ENCODE data around the gene SPIB. TPM values are rescaled to one million over a fixed set of nuclear protein-coding genes. Genes with fewer than 3 reads are reported as not detected.

The SPIB gene
- total RNA-seq, 1 donor from 2014 or later = 1.3 TPM

- Mint-ChIP-seq H3K27ac (peak overlapping the region; percentile 59), H3K27me3 (ENCODE audit: insufficient read depth) (no peaks in the 10 kb centered on the region), H3K36me3 (ENCODE audit: low read depth) (peaks cover 13% of the 10 kb centered on the region), H3K9me3 (no peaks in the 10 kb centered on the region), H3K4me3 (peak overlapping the region; percentile 91), H3K4me1 (ENCODE audit: low read depth) (peaks cover 20% of the 10 kb centered on the region)
- intact Hi-C loops (cut with micrococcal nuclease) = loop anchor here (1.0 to 5.0 kb wide), 4 partner anchors 34 to 181 kb away; partner anchors contain the start of gene JOSD2
- DNase-seq (ENCODE audit: low spot score) = no peak
Observed at GRCh38 chr19:50476907-50477238, 58.1 kb downstream of the SPIB start.

GRCh38 chr19:50477751-50478515 lies 59.2 kb downstream of the SPIB start:
- no peak for DNase-seq (ENCODE audit: low spot score)
- H3K27ac Mint-ChIP-seq = peak overlapping the region; percentile 34
- H3K4me3 Mint-ChIP-seq = peak overlapping the region; percentile 91
- intact Hi-C loops (cut with micrococcal nuclease) = loop anchor here (5.0 kb wide), 1 partner anchor 121 kb away; no protein-coding TSS in a partner anchor
- peaks cover 16% of the 10 kb centered on the region for H3K36me3 Mint-ChIP-seq (ENCODE audit: low read depth)
- no peaks in the 10 kb centered on the region for H3K27me3 Mint-ChIP-seq (ENCODE audit: insufficient read depth)
- no peaks in the 10 kb centered on the region for H3K9me3 Mint-ChIP-seq
- H3K4me1 Mint-ChIP-seq (ENCODE audit: low read depth) = peaks cover 20% of the 10 kb centered on the region

GRCh38 chr19:50478901-50479715 lies 60.4 kb downstream of the SPIB start:
- Mint-ChIP-seq H3K36me3 (ENCODE audit: low read depth) (peaks cover 21% of the 10 kb centered on the region), H3K27ac (no peak overlapping the region), H3K4me3 (peak overlapping the region; percentile 39), H3K4me1 (ENCODE audit: low read depth) (peaks cover 20% of the 10 kb centered on the region), H3K9me3 (no peaks in the 10 kb centered on the region), H3K27me3 (ENCODE audit: insufficient read depth) (no peaks in the 10 kb centered on the region)
- no peak for DNase-seq (ENCODE audit: low spot score)
- intact Hi-C loops (cut with micrococcal nuclease) = loop anchor here (5.0 kb wide), 1 partner anchor 122 kb away; no protein-coding TSS in a partner anchor

- intact Hi-C loops (cut with micrococcal nuclease) = loop anchor here (5.0 kb wide), 1 partner anchor 123 kb away; no protein-coding TSS in a partner anchor
- Mint-ChIP-seq H3K27ac (no peak overlapping the region), H3K9me3 (no peaks in the 10 kb centered on the region), H3K4me1 (ENCODE audit: low read depth) (peaks cover 20% of the 10 kb centered on the region), H3K36me3 (ENCODE audit: low read depth) (peaks cover 21% of the 10 kb centered on the region), H3K27me3 (ENCODE audit: insufficient read depth) (no peaks in the 10 kb centered on the region), H3K4me3 (no peak overlapping the region)
- no peak for DNase-seq (ENCODE audit: low spot score)
Observed at GRCh38 chr19:50479761-50480251, 61.1 kb downstream of the SPIB start.

GRCh38 chr19:50480281-50481111 lies 61.8 kb downstream of the SPIB start:
- Mint-ChIP-seq H3K9me3 (peaks cover 3% of the 10 kb centered on the region), H3K4me3 (no peak overlapping the region), H3K27ac (no peak overlapping the region), H3K36me3 (ENCODE audit: low read depth) (peaks cover 28% of the 10 kb centered on the region), H3K27me3 (ENCODE audit: insufficient read depth) (no peaks in the 10 kb centered on the region), H3K4me1 (ENCODE audit: low read depth) (peaks cover 20% of the 10 kb centered on the region)
- intact Hi-C loops (cut with micrococcal nuclease) = no loop called here
- no peak for DNase-seq (ENCODE audit: low spot score)

Other genes with a start within 250 kb of the SPIB start
- not detected in 2 replicates for gene MYH14, start 215.3 kb upstream of the SPIB start, total RNA-seq
- gene KCNC3, start 89.6 kb upstream of the SPIB start, total RNA-seq = 23.7 and 24.0 TPM in 2 replicates
- 15.8 and 16.4 TPM in 2 replicates for gene NAPSA, start 53.3 kb upstream of the SPIB start, total RNA-seq
- 84.3 and 84.8 TPM in 2 replicates for gene NR1H2, start 42.5 kb upstream of the SPIB start, total RNA-seq
- 171 and 178 TPM in 2 replicates for gene POLD1, start 34.6 kb upstream of the SPIB start, total RNA-seq
- 0.22 and 0.47 TPM in 2 replicates for gene MYBPC2, start 14.0 kb downstream of the SPIB start, total RNA-seq
- gene EMC10, start 57.6 kb downstream of the SPIB start, total RNA-seq = 90.0 and 95.4 TPM in 2 replicates
- gene GARIN5A, start 57.9 kb downstream of the SPIB start, total RNA-seq = 0.39 and 0.88 TPM in 2 replicates
- 38.5 and 41.7 TPM in 2 replicates for gene JOSD2, start 92.3 kb downstream of the SPIB start, total RNA-seq
- gene ASPDH, start 95.0 kb downstream of the SPIB start, total RNA-seq = not detected in 2 replicates
- gene LRRC4B, start 149.5 kb downstream of the SPIB start, total RNA-seq = 0.05 and 0.15 TPM in 2 replicates
- not detected in 2 replicates for gene SYT3, start 220.9 kb downstream of the SPIB start, total RNA-seq
- not detected in 2 replicates for gene C19orf81, start 230.5 kb downstream of the SPIB start, total RNA-seq

All from activated T-helper 1 cell treated with anti-CD3 and anti-CD28 coated beads, Interleukin-12 subunit alpha, Interleukin-12 subunit beta, Interleukin-2, Interleukin-4 antibody, amounts not matched to agents 30 ng/mL and 10 ng/mL and 1 ng/mL, durations not matched to agents 14 hours and 24 hours and 36 hours (primary cell).